Panc1 (cell line): Measurements from ENCODE around the gene FMO1.

Experiments used
- SIN3A ChIP-seq: IDR thresholded peaks from 2 replicates; pipeline ENCODE4 v1.6.1; 2012; ENCODE audit warnings: low read depth, mild to moderate bottlenecking, low read length, moderate library complexity, borderline replicate concordance; ENCODE audit not compliant: insufficient read depth
- TF ChIP-seq, protein P1 (sequence below): fragments of 450-650 bp; IDR thresholded peaks from 2 replicates; pipeline ENCODE4 v1.5.1; 2017; ENCODE audit warnings: mild to moderate bottlenecking

DNA sequence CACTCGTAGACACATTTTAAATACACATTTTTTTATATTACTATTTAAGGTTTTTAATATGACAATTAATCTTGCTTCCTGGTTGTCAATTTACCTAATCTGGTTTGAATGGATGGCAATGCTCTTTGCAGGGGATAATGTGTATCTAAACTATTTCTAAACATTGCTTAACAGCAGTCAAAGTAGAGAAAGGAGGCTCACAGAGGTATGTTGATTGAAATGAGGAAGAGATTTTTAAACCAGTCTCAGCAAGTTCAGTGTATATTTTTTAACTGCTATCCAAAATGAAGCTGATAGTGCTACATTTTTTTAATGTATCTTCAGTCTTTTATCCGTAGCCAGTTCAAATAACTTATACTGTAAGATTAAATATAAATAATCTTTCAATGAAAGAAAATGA is 17.4 kb downstream of the FMO1 start:
- TF ChIP-seq, protein P1, sequence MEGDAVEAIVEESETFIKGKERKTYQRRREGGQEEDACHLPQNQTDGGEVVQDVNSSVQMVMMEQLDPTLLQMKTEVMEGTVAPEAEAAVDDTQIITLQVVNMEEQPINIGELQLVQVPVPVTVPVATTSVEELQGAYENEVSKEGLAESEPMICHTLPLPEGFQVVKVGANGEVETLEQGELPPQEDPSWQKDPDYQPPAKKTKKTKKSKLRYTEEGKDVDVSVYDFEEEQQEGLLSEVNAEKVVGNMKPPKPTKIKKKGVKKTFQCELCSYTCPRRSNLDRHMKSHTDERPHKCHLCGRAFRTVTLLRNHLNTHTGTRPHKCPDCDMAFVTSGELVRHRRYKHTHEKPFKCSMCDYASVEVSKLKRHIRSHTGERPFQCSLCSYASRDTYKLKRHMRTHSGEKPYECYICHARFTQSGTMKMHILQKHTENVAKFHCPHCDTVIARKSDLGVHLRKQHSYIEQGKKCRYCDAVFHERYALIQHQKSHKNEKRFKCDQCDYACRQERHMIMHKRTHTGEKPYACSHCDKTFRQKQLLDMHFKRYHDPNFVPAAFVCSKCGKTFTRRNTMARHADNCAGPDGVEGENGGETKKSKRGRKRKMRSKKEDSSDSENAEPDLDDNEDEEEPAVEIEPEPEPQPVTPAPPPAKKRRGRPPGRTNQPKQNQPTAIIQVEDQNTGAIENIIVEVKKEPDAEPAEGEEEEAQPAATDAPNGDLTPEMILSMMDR = no peak
- no peak for TF ChIP-seq SIN3A
